Measurements from ENCODE around the gene LY9.
"Not testable (repeated sequence)": the region's sequence is repeated elsewhere in the genome, so short reads cannot be mapped to it uniquely, and the experiment has no call there.

The LY9 gene

DNA sequence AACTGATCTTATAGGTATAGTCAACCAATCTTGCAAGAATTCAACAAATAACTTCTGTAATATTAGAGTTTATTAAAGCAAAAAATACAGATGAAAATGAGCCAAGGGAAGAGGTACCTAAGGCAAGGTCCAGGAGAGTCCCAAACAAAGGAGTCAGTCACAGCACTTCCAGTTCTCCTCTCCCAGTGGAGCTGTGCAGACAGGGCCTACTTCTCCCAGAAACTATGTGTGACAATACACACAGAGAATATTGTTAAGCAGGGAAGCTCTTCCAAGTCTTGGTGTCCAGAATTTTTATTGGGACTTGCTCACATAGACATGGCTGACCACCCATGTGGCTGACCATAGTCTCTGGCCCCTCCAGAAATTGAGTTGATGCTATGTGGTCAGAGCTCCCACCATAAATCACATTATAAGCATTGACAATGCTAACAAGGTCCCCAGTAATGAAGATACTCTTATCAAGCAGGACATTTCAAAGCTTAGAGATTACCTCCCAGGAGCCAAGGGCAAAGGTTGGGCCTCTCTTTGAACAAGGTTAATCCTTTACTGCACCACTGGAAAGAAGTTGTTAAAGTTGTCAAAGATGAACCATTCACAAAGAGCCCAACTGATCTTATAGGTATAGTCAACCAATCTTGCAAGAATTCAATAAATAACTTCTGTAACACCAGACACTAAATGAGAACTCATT, 70.2 kb downstream of the LY9 start:
- no peak for TF ChIP-seq ZNF274 (IDR thresholded peaks at IDR 0.05; ENCODE audit: low read depth, low read length)
- H3K4me3 ChIP-seq (ENCODE audit: low read length), result no peak overlapping the region

DNA sequence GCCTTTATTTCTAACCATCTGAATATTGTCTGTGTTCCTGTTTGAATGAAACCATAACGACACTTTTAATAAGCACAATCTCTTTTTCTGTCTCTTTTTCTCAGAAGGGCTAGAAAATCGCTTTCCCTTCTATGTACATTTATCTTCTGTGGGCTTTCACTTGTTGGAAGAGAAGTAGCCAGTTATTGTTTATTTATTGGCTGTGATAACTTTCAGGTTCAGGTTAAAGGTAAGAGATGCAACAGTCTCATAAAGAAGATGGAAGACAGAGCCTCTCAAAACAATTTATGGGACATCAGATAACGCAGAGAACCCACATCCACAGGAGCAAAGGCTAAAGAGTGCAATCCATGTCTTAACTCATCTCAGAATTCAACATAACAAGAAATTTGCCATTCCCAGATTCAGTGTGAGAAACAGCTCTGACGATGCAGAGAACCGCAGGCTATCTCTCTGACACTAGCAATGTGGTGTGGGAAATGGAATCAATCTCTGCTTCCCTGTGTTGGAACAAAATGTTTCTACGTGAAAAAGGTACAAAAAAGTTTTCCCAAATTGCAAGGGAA, 70.8 kb downstream of the LY9 start:
- H3K4me3 ChIP-seq (ENCODE audit: low read length), result no peak overlapping the region
- TF ChIP-seq ZNF274 (IDR thresholded peaks at IDR 0.05; ENCODE audit: low read depth, low read length), result no peak

DNA sequence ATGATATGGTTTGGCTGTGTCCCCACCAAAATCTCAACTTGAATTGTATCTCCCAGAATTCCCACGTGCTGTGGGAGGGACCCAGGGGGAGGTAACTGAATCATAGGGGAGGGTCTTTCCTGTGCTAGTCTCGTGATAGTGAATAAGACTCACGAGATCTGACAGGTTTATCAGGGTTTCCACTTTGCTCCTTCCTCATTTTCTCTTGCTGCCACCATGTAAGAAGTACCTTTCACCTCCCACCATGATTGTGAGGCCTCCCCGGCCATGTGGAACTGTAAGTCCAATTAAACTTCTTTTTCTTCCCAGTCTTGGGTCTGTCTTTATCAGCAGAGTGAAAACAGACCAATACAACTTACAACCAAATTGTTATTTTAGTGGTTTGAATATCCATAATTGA, 71.7 kb downstream of the LY9 start:
- H3K4me3 ChIP-seq (ENCODE audit: low read length), result not testable (repeated sequence)

DNA sequence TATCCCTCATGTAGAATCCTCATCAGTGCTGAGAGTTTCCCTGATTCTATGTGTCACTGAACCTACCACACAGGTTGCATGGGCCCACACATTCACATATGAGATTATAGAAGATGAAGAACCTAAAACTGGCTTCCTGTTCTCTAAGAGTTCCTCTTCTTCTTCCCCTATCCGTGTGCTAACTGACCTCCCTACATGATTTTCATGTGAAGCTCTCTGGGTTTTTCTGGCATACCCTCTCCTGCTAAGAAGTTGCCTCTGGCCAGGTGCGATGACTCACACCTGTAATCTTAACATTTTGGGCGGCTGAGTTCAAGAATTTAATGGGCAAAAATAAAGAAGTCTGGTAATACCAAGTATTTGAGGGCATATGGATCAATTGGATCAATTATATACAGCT, 72.2 kb downstream of the LY9 start:
- H3K4me3 ChIP-seq (ENCODE audit: low read length), result no peak overlapping the region
- no peak for TF ChIP-seq ZNF274 (IDR thresholded peaks at IDR 0.05; ENCODE audit: low read depth, low read length)

DNA sequence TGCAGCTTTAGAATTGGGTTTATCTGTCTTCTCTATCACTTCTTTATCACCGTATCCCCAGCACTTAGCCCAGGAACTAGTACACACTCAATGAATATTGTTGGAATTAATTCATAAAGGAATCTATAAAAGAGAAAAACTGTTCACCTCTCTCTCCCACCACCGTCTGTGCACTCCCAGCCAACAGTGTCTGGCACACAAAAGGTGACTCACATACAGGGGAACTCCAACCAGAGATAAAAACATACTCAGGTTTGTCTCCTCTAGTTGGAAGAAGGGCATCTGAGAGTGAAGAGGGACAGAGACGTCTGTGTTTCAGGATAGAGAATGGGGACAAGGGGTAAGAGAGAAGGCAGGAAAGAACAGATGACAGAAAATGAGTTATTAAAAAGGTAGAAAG, 79.0 kb downstream of the LY9 start:
- TF ChIP-seq ZNF274 (IDR thresholded peaks at IDR 0.05; ENCODE audit: low read depth, low read length), result no peak
- H3K4me3 ChIP-seq (ENCODE audit: low read length), result no peak overlapping the region

DNA sequence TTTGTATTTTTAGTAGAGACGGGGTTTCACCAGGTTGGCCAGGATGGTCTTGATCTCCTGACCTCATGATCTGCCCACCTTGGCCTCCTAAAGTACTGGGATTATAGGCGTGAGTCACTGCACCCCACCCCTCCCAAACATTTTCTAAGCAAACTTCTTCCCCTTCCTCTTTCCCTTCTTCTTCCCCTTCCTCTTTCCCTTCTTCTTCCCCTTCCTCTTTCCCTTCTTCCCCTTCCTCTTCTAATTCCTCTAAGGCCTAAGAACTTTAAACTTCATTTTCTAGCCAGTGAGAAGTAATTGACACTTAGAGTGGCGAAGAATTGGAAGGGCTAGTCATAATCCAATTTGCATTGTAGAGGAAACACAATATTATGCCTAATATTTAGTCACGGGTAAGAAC, 79.6 kb downstream of the LY9 start:
- H3K4me3 ChIP-seq (ENCODE audit: low read length), result not testable (repeated sequence)

DNA sequence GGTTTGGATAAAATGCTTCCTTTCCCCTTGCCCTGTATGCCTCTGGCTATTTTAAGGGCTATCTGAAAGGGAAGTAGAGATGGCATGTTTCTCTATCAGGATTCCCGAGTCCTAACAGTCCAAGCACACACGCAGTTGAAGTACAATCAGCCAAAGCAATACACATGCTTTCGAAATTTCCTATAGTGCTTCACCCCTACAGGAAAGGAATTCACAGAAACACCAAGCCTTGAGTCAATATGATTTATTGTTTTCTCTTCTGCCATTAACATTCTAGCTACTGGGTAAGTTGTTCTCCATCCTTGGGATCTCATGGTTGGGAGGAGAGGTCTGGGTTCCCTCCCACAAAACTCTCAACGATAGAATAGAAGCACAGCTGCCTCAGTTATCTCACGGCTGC, 80.3 kb downstream of the LY9 start:
- no peak overlapping the region for H3K4me3 ChIP-seq (ENCODE audit: low read length)
- no peak for TF ChIP-seq ZNF274 (IDR thresholded peaks at IDR 0.05; ENCODE audit: low read depth, low read length)

DNA sequence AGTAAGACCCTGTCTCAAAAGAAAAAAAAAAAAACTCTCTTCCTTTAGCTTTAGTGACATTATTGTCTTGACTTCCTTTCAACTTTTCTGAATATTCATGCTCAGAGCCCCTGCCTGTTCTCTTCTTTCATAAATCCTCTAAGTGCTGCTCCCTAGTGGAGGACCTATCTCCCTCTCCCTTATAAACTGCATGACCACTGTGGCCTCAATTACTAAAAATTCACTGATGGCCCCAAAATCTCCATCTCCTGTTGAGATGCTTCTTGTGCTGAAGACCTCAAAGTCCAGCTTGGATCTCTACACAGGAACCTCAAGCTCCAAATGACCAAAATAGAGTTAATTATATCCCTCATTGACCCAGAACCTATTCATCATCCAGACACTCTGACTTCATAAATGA, 81.2 kb downstream of the LY9 start:
- H3K4me3 ChIP-seq (ENCODE audit: low read length), result no peak overlapping the region
- no peak for TF ChIP-seq ZNF274 (IDR thresholded peaks at IDR 0.05; ENCODE audit: low read depth, low read length)

All from GM08714 (cell line).